ENCODE measurements around the gene GPLD1. TPM values are rescaled to one million over a fixed set of nuclear protein-coding genes. Genes with fewer than 3 reads are reported as not detected.

The GPLD1 gene
- total RNA-seq, 1 donor from 2014 or later = 0.59 TPM

DNA sequence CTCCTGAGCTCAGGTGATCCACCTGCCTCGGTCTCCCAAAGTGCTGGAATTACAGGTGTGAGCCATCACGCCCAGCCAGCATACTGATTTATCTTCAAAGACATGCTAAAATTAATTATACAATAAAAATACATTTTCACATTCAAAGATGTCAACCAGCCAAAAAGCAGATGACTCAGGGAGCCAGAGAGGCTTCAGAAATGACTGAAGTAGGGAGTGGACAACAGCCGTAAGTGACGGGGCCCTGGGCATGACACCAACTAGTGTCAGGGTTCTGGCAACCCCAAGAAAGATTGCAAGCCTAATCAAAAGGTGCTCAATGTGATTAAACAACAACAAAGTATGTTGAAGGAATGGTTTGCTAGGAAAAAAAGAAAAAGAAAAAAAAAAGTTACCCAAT, 28.4 kb downstream of the GPLD1 start:
- intact Hi-C loops (cut with micrococcal nuclease) = no loop called here

DNA sequence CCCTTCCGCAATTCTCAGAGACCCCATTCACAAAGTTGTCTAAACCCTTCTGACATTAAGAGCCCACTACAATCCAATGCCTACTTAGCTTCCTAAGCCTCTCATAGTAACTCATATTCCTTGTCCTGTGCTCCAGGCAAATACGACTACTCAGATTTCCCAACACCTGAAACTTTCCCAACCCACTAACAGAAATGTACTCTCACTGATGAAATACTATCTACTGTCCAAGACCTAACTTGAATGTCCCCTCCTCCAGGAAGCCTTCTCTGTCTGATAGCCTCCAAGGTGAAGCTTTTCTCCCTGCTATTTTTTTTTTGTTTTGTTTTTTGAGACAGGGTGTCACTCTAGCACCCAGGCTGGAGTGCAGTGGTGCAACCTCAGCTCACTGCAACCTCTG, 30.4 kb downstream of the GPLD1 start:
- intact Hi-C loops (cut with micrococcal nuclease) = no loop called here

DNA sequence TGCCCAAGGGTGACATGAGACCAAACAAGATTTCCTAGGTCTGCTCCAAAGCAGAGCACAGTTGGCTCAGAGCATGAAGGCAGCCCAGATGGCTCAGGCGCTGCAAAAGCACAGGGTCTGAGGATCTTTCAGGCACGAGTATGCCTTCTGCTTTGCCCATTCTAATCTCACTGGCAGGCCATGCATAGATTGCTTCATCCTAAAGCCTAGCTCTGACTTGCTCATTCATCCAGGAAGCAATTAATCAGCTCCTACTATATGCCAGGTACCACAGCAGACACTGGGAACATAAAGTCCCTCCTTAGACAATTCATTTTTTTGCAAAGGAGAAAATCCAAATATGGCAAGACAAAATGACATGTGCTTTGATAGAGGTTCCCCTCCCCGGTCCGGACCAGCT, 31.2 kb downstream of the GPLD1 start:
- intact Hi-C loops (cut with micrococcal nuclease) = no loop called here

DNA sequence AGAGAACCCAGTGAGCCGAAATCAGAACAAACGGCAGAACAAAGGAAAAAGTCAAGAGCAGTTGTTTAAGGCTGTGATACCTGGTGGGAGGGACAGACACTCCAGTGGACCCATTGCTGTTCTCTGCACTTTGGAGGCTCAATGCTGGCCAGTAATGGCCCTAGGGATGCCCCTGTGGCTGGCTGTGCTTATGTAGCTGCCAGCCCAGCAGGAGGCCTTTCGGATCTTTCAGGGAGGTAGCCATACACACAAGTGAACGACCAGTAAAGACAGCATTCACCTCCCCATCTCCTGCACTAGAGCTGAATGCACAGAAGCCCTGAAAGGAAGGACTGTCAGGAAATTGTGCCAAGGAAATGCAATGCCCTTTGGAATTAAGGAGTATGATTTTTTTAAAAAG, 34.3 kb downstream of the GPLD1 start:
- intact Hi-C loops (cut with micrococcal nuclease) = no loop called here

DNA sequence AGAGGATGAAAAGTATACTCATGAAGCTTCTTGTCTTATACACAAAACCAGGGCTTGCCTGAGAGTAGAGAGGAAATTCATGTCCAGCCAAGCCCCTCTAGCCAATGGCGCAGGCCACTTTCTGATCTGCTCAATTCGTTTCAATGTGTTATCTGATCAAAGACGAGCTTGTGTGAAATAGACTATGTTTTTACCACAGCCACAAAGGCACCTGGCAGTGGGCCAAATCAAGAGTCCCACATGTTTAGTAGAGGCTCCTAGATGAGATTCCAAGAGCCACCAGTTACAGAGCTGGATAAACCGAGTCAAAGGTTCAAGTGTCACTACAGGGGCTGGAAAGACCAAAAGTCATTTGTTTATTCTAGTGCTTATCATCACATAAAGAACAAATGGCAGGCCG, 34.9 kb downstream of the GPLD1 start:
- intact Hi-C loops (cut with micrococcal nuclease) = no loop called here

DNA sequence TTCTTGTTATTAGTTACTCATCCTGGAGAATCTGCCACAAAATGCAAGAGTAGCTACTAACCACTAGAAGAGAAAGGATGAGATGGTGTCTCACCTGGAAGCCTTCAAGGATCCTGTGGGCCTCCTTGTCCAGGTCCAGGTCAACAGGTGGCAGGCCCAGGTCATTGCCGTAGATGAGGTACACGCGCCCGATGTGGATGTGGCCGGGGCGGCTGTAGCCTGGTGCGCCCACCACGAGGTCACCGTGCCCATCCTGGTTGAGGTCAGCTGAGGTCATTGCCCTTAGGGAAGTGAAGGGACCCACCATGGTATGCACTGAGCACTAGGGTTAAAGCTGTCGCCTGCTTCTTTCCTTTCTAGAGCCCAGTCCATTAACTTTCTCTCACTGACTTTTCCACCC, 35.5 kb downstream of the GPLD1 start:
- intact Hi-C loops (cut with micrococcal nuclease) = no loop called here

DNA sequence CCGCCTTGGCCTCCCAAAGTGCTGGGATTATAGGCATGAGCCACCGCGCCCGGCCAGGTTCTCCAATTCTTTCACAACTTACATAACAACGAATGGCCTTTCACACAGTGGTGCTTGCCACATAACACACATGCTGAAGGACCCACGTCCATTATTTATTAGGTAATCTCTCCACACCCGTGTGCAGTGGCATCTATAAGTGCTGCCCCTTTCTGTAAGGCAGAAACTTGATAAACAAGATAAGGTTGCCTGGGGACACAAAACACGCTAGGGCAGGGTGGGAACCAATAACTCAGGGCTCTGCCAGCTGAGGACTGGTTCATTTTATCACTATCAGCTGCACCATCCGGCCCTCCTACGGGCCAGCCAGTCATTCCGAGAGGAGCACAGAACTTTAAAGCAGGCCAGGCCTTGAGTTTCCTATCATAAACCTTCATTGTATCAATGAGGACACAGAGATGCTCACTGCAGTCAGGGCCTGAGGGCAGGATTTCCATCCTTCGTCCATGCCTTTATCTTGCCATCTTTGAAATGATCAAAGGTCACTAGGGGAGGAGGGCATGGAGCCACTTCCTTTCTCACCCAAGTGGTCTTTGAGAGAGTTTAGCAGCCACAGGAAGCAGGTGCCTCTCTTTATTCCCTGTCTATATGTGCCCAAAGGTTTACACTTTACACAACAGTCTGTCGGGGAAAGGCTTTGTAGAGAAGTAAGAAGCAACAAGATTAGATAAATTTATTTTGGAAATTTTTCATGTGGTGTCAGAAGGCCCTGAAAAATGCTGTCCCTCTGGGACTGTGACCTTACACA, 37.6 kb downstream of the GPLD1 start:
- intact Hi-C loops (cut with micrococcal nuclease) = no loop called here

DNA sequence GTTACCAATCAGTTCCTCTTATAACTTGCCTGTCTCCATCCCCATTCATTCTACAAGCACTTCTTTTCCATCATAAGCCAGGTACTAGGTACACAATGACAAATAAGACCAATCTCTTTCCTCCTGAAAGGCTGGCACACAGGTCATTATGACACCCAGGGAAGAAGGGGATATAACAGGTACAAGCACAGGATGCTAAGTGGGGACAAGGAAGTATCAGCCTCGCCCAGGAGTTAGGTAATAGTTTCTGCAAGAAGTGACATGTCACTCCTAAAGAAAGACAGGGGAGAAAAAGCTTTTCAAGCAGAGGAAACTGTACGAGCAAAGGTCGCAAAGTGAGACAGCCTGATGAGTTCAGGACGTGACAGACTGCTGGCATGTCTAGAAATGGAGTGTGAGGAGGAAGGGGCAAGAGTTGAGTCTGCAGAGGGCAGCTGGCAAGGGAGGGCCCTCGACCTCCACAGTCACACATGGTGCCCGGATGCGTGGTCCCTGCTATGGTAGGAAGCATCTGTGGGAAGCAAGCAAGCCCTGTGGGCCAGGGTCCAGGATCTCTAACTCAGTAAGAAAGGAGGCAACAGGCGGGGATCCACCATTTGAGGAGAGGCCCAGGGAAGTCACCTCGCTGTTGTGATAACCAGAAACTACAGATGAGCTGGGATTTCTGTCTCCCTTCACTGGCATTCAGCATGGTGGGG, 40.4 kb downstream of the GPLD1 start:
- intact Hi-C loops (cut with micrococcal nuclease) = no loop called here

DNA sequence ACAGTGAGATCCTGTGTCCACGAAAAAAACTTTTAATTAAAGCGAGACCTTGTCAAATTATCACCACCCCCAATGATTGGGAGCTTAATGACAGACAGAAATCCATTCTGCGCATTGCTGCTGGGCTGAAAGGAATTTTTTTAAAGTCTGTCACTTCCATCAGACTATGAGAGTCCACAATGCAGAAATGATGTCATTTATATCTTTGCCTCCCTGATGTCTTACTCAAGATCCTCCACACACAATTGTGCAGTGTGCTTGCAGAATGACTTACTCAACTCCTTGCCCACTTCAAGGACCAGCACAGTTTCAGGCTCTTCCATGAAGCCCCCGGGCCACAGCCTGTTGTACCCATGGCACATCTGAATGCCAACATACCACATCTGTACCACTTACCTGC, 41.0 kb downstream of the GPLD1 start:
- intact Hi-C loops (cut with micrococcal nuclease) = no loop called here

DNA sequence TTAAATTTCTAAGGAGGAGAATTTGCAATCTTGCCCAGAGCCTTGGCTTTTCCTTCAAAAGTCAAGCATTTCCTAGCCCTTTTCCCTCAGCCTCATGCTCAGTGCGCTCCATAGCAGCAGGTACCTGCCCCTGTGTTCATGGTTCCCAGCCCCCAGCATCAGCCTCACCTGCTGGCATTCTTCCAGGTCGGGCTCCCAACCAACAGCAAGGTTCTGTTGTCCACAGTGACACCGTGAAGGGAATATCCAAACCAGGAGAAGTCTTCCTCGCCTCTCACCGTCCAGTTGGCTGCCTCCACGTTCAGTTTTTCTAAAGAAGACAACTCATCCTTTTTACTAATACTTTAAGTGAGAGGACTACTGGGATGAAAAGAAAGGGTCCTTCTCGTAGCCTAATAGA, 42.7 kb downstream of the GPLD1 start:
- intact Hi-C loops (cut with micrococcal nuclease) = no loop called here

DNA sequence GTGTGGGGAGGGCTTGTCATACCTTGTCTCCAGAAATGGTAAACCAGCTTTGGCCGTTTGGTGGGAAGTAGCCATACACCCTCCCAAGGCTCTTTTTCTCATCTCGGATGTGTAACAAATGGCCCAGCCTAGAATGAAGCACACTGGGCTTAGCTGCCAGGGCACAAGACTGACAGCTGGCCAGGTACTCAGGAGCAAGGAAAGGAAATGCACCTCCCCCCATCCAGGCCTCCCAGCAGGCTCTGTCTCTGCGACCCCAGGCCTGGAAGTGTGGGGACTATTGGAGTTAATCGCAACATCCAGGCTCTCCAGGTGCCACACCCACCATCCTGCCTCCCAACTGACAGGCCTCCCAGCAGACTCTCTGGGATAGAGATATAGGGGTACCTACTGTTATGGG, 43.7 kb downstream of the GPLD1 start:
- intact Hi-C loops (cut with micrococcal nuclease) = no loop called here

DNA sequence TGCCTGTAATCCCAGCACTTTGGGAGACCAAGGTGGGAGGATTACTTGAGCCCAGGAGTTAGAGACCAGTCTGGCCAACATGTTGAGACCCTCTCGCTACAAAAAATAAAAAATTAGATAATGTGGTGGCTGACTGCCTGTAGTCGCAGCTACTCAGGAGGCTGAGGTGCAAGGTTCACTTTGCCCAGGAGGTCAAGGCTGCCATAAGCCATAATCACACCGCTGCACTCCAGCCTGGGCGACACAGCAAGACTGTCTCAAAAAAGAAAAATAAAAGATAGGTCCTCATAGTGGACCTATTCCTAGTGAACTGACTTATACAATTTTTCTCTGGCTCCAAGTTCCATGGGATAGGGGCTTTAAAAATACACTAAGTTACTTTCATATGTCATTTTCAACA, 44.8 kb downstream of the GPLD1 start:
- intact Hi-C loops (cut with micrococcal nuclease) = no loop called here

DNA sequence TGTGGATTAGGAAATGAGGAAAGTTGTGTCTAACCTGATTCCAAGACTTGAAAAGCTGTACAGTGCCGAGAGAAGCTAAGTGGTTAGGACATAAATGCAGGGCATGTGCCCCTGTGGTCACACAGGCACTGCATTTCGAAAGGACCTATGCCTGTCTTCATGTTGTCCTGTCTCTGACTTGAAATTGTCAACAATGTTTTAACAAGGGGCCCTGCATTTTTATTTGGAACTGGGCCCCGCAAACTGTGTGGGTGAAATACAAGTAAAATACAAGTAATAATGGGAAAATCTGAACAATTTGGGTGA, 47.8 kb downstream of the GPLD1 start:
- intact Hi-C loops (cut with micrococcal nuclease) = no loop called here

DNA sequence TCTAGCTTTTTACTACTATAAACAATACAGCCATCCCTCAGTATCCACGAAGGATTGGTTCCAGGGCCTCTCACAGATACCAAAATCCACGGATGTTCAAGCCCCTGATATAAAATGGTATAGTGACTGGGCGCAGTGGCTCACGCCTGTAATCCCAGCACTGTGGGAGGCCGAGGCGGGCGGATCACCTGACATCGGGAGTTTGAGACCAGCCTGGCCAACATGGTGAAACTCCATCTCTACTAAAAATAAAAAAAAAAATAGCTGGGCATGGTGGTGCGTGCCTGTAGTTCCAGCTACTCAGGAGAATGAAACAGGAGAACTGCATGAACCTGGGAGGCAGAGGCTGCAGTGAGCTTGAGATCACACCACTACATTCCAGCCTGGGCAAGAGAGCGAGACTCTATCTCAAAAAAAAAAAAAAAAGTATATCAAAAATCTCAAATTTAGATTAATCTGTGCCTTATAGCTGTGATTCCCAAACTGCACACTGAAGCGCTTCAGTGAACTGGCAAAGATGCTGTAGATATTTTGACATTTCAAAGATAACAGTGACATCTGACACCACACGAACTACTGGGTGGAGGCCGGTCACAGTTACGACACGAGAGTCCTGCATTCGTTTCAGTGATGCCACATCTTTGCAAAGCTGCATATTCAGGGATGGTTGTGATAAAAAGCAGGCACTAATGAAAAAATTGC, 48.3 kb downstream of the GPLD1 start:
- intact Hi-C loops (cut with micrococcal nuclease) = no loop called here

DNA sequence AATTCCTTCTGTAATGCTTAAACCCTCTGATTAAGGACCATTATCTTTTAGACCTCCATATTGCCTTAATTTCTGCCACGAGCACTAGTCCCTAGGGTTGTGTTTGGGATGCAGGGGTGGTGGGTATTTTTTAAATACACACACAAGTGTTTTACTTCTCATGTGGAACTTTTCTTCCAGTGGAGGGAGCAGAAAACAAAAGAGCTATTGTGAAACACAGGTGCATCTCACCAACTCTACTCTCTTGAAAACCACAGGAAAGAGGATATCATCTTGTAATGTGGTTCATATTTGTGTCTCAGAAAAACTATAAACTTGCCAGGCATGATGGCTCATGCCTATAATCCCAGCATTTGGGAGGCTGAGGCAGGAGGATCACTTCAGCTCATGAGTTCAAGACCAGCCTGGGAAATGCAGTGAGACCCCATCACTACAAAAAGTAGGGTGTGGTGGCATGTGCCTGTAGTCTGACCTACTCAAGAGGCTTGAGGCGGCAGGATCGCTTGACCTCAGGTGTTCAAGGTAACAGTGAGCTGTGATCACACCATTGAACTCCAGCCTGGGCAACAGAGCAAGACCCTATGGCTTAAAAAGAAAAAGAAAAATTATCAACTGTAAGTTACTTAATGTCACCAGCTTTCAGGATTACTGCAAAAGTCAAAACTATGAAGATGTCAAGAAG, 49.4 kb downstream of the GPLD1 start:
- intact Hi-C loops (cut with micrococcal nuclease) = no loop called here

DNA sequence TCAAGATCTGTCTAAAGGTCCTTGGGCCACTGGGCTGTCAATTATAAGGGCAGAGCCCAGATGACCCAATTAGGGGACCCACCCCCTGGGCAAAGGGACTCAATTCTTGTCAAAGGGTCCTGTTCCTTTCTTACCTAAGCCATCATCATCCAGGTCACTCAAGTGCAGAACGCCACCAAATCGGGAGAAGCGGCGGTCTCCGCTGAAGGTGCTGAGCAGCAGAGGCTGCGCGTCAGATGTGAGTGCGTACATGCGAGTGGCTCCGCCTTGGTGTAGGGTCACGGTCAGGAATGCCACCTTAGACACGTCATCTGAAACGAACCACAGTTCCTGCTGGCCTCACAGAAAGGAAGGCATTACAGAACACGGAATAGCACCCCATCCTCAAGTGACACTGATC, 52.4 kb downstream of the GPLD1 start:
- intact Hi-C loops (cut with micrococcal nuclease) = no loop called here

DNA sequence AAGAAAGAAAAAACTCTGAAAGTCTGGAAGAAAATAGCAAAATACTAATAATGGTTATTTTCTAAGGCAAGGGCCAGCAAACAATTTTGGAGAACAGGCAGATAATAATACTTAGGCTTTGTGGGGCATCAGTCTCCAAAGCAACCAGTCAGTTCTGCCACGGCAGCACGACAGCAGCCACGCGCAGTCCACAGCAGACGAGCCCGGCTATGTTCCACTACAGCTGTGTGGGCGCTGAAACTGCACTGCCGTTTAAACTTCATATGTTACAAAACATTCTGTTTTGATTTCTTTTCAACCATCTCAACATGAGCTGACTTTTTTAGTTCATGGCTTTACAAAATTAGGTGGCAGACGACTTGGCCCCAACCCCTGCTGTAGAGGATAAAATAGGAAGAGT, 56.8 kb downstream of the GPLD1 start:
- intact Hi-C loops (cut with micrococcal nuclease) = no loop called here

DNA sequence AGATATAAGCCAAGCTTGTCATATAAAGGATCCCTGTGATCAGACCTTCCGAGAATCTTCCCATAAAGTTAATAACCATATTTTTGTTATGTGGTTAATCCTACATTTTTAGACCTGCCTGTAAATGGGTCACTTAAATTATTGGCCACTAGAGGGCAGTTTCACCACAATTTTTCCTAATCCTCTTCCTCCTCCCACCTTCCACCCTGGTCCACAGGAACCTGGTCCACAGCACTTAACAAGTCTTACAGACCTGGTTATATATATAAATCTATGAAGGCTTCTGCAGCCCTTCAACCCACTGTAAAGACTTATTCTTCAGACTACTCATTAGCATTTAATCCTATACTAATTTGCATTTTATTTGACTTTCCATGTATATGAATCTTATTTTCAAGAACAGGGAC, 58.3 kb downstream of the GPLD1 start:
- intact Hi-C loops (cut with micrococcal nuclease) = loop anchor here (1.0 to 2.0 kb wide), 6 partner anchors 28 to 336 kb away; partner anchors contain the start of genes ALDH5A1 and MRS2

DNA sequence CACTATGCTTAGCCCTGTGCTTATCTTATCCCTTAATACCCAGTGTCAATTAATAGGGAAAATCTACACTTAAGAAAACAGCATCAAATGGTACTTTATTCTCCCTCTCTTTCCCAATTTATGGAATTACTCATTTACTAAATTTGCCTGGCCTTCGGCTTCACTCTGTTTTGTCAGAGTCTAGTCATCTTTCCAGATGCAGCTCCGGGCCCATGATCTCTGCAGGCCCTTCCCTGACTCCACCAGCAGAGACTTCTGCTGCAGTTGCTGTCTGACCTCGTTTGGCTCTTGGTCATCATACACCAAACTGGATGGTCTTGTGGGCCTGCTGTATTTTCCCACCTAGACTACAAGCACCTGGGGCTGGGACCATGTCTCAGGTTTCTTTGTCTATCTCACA, 59.3 kb downstream of the GPLD1 start:
- intact Hi-C loops (cut with micrococcal nuclease) = loop anchor here (2.0 kb wide), 4 partner anchors 27 to 337 kb away; partner anchors contain the start of gene MRS2

DNA sequence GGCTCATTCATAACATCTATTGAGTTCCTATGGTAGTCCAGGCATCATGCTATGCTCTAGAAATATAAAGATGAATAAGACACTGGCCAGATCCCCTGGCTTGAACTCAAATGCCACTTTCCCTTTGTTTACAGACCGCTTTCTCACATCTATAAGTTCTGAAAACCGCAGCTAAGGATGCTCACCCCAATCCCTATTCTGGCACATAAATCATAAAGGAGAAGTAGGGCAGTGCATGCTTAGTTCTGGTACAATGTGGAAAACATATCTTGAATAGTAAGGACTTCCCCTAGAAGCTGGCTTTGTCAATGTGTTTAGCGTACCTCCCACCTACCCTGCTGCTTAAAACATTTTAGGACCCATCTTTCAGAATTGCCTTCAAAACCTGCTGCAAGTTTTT, 60.2 kb downstream of the GPLD1 start:
- intact Hi-C loops (cut with micrococcal nuclease) = no loop called here

DNA sequence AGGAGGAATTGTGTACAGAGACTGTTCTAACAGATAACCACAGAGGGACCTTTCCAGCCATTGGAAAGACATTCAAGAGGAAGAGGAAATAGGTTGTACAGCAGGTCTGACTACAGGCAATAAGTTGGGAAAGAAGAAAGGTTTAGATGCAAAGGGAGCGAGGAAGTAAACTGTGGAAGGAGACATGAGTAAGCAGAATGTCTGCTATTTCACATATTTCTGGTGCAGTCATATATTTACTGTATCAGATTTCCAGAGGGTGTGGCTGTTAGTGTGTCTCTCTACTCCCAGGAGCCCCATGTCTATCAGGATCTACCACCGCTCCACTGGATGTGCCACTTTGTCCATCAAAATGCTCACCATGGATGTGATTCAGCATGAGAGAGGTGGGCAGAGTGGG, 60.8 kb downstream of the GPLD1 start:
- intact Hi-C loops (cut with micrococcal nuclease) = no loop called here
